Measurements from ENCODE around the gene PTPRN2. TPM values are rescaled to one million over a fixed set of nuclear protein-coding genes. Genes with fewer than 3 reads are reported as not detected.
"Not testable (repeated sequence)": the region's sequence is repeated elsewhere in the genome, so short reads cannot be mapped to it uniquely, and the experiment has no call there.

Gene PTPRN2
- total and polyA plus RNA-seq, 2 of the 13 experiments (the other 11 are each of a cell fraction or from before 2014, with no cell fraction given), result 2.5 to 24.2 TPM

DNA sequence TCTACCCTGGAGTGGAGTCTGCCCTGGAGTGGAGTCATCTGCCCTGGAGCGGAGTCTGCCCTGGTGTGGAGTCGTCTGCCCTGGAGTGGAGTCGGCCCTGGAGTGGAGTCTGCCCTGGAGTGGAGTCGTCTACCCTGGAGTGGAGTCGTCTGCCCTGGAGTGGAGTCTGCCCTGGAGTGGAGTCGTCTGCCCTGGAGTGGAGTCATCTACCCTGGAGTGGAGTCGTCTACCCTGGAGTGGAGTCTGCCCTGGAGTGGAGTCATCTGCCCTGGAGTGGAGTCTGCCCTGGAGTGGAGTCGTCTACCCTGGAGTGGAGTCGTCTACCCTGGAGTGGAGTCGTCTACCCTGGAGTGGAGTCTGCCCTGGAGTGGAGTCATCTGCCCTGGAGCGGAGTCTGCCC lies 63.7 kb downstream of the PTPRN2 start:
- in situ Hi-C loops (cut with HindIII; ENCODE audit: extremely low pct_ligation_motif_present, low pct_unique_long_range_greater_than_20kb); H3K9ac ChIP-seq (ENCODE audit: insufficient read depth, low read depth, low read length); CTCF ChIA-PET (ENCODE audit: low intra/inter-chr PET ratio, low total read pairs); POLR2A ChIA-PET; H3K27me3 ChIP-seq (ENCODE audit: control insufficient read depth in 1 of 2, insufficient read depth in 2 of 2, low read length in 2 of 2); H3K79me2 ChIP-seq (ENCODE audit: insufficient read depth, low read length); intact Hi-C loops (cut with micrococcal nuclease; ENCODE audit: unreplicated experiment); H3K9me3 ChIP-seq (ENCODE audit: low read length); H3K27ac ChIP-seq (ENCODE audit: extremely low read length, insufficient read depth, low read length); FAIRE-seq; H3K4me3 ChIP-seq (replicated peaks in 1 of 3; ENCODE audit: insufficient read depth in 1 of 3, low read depth in 2 of 3, low read length in 3 of 3); BruUV-seq (replicated peaks); H3K4me2 ChIP-seq (ENCODE audit: low read depth, low read length); H2AFZ ChIP-seq (ENCODE audit: low read length); ATAC-seq; TF ChIP-seq SOX6 (IDR thresholded peaks at IDR 0.05): not testable (repeated sequence)
- 0% methylated on average over 1 of the region's 11 CpGs for WGBS (ENCODE audit: low lambda C conversion rate)
- Histone ChIP-seq H3K4me1 (ENCODE audit: insufficient read depth, low read length) (peaks cover 41% of the 10 kb centered on the region), H3K36me3 (replicated peaks in 1 of 2; ENCODE audit: control insufficient read depth in 1 of 2, insufficient read depth in 2 of 2, low read length in 2 of 2) (peaks cover 7 to 18% of the 10 kb centered on the region in 2 experiments; a peak in 4 of 5 replicates), H4K20me1 (ENCODE audit: insufficient read depth, low read length) (peaks cover 68% of the 10 kb centered on the region)
- DNase-seq (ENCODE audit: low spot score), result peak; percentile 51
- TF ChIP-seq ASH2L (IDR thresholded peaks at IDR 0.05; ENCODE audit: insufficient read length, low read depth, low read length) (peak; percentile 90), ARNTL (CRISPR knock-in tag; IDR thresholded peaks at IDR 0.05) (0 out of 2 replicates have a peak, but pooled peaks have one; percentile 16), HNRNPLL (IDR thresholded peaks at IDR 0.05; ENCODE audit: low read depth, low read length, poor library complexity, severe bottlenecking) (peak; percentile 33), NFIC (IDR thresholded peaks at IDR 0.05; ENCODE audit: low read length) (0 out of 2 replicates have a peak, but pooled peaks have one; percentile 11), CCDC6 (CRISPR knock-in tag; IDR thresholded peaks at IDR 0.05) (peak; percentile 63; the same call in 1 of the 2 replicates), ZNF160 (CRISPR knock-in tag; IDR thresholded peaks at IDR 0.05) (peak; percentile 10; the same call in 1 of the 2 replicates), SOX6 (CRISPR knock-in tag; IDR thresholded peaks at IDR 0.05) (peak; percentile 27; the same call in 1 of the 2 replicates), POLR2G (IDR thresholded peaks at IDR 0.05; ENCODE audit: low read depth, low read length) (peak; percentile 59; the same call in 1 of the 2 replicates), POGZ (CRISPR knock-in tag; IDR thresholded peaks at IDR 0.05) (peak; percentile 70), SKI (IDR thresholded peaks at IDR 0.05; ENCODE audit: partially characterized antibody) (peak; percentile 96), ZMYM4 (CRISPR knock-in tag; IDR thresholded peaks at IDR 0.05) (0 out of 2 replicates have a peak, but pooled peaks have one; percentile 45), ZNF788 (CRISPR knock-in tag; IDR thresholded peaks at IDR 0.05; ENCODE audit: borderline replicate concordance) (peak; percentile 57; the same call in 1 of the 2 replicates), ZNF772 (CRISPR knock-in tag; IDR thresholded peaks at IDR 0.05) (0 out of 2 replicates have a peak, but pooled peaks have one; percentile 15)
- TF ChIP-seq, protein P1, sequence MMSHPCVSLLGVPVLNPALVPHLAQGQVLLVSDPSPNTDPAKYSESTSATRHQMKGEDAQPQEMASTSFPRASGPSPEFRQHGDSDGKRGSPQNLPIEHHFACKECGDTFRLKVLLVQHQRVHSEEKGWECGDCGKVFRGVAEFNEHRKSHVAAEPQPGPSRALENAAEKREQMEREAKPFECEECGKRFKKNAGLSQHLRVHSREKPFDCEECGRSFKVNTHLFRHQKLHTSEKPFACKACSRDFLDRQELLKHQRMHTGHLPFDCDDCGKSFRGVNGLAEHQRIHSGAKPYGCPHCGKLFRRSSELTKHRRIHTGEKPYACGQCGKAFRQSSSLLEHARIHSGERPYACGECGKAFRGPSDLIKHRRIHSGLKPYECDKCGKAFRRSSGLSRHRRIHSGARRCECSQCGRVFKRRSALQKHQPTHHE (CRISPR knock-in tag; IDR thresholded peaks at IDR 0.05; ENCODE audit: borderline replicate concordance), result peak; percentile 92; the same call in 1 of the 2 replicates
- TF ChIP-seq, protein P2, sequence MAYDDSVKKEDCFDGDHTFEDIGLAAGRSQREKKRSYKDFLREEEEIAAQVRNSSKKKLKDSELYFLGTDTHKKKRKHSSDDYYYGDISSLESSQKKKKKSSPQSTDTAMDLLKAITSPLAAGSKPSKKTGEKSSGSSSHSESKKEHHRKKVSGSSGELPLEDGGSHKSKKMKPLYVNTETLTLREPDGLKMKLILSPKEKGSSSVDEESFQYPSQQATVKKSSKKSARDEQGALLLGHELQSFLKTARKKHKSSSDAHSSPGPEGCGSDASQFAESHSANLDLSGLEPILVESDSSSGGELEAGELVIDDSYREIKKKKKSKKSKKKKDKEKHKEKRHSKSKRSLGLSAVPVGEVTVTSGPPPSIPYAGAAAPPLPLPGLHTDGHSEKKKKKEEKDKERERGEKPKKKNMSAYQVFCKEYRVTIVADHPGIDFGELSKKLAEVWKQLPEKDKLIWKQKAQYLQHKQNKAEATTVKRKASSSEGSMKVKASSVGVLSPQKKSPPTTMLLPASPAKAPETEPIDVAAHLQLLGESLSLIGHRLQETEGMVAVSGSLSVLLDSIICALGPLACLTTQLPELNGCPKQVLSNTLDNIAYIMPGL (CRISPR knock-in tag; IDR thresholded peaks at IDR 0.05; ENCODE audit: borderline replicate concordance in 1 of 2, low read depth in 1 of 2), result 0 out of 4 replicates have a peak, but pooled peaks of 1 of the 2 experiments have one; percentile 25
- TF ChIP-seq, protein P3, sequence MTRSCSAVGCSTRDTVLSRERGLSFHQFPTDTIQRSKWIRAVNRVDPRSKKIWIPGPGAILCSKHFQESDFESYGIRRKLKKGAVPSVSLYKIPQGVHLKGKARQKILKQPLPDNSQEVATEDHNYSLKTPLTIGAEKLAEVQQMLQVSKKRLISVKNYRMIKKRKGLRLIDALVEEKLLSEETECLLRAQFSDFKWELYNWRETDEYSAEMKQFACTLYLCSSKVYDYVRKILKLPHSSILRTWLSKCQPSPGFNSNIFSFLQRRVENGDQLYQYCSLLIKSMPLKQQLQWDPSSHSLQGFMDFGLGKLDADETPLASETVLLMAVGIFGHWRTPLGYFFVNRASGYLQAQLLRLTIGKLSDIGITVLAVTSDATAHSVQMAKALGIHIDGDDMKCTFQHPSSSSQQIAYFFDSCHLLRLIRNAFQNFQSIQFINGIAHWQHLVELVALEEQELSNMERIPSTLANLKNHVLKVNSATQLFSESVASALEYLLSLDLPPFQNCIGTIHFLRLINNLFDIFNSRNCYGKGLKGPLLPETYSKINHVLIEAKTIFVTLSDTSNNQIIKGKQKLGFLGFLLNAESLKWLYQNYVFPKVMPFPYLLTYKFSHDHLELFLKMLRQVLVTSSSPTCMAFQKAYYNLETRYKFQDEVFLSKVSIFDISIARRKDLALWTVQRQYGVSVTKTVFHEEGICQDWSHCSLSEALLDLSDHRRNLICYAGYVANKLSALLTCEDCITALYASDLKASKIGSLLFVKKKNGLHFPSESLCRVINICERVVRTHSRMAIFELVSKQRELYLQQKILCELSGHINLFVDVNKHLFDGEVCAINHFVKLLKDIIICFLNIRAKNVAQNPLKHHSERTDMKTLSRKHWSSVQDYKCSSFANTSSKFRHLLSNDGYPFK (CRISPR knock-in tag; IDR thresholded peaks at IDR 0.05; ENCODE audit: borderline replicate concordance), result 0 out of 2 replicates have a peak, but pooled peaks have one; percentile 8
